GM21526 (cell line): Measurements from ENCODE around the gene ZNF408.

Experiments
- ATAC-seq: cut with Tn5 transposase; IDR thresholded peaks from one replicate; pipeline ENCODE4 v1.9.1; 2021; ENCODE audit warnings: moderate library complexity; ENCODE audit not compliant: unreplicated experiment, low FRiP score

ZNF408 gene

DNA sequence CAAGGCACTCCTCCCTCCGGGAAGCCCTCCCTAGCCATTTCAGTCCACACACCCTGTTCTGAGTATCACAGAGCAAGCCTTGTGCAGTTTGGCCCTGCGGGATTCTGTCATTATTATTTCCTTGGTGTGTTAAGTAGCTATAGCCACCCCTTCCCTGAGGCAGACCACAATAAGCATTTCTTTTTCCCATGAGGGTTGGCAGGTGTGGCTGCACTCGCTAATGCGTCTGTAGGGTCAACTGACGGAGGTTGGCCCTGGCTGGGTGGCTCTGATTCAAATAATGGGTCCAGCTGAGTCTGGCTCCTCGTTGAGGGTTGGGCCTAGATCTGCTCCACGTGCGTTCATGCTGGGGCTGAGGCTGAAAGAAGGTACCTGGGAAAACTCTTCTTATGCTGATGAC is 23.3 kb downstream of the ZNF408 start:
- ATAC-seq: no peak

DNA sequence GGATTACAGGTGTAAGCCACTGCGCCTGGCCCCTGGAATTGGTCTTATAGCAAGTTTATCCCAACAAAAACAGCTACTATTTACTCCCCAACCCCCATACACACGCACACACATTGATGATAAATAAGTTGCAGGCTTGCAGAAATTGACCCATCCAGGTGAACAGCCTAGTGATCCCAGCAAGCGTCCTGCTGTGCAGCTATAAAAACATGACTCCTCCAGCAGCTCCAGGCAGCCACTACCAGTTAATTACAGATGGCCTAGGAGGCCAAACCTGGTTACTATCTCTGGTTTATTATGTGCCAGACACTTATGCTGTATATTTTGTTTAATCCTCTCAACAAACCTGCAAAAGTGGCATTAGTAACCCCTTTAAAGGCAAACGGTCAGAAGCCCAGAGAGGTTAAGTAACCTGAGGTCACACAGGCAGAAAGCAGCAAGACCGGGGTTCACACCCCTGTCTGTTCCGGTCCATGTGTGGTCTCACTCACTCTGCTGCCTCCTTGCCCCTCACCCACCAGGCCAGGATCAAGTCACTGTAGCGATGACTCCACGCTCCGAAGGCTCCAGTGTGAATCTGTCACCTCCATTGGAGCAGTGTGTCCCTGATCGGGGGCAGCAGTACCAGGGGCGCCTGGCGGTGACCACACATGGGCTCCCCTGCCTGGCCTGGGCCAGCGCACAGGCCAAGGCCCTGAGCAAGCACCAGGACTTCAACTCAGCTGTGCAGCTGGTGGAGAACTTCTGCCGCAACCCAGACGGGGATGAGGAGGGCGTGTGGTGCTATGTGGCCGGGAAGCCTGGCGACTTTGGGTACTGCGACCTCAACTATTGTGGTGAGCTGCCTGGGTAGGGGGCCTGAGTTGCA is 24.7 kb downstream of the ZNF408 start:
- ATAC-seq: no peak

DNA sequence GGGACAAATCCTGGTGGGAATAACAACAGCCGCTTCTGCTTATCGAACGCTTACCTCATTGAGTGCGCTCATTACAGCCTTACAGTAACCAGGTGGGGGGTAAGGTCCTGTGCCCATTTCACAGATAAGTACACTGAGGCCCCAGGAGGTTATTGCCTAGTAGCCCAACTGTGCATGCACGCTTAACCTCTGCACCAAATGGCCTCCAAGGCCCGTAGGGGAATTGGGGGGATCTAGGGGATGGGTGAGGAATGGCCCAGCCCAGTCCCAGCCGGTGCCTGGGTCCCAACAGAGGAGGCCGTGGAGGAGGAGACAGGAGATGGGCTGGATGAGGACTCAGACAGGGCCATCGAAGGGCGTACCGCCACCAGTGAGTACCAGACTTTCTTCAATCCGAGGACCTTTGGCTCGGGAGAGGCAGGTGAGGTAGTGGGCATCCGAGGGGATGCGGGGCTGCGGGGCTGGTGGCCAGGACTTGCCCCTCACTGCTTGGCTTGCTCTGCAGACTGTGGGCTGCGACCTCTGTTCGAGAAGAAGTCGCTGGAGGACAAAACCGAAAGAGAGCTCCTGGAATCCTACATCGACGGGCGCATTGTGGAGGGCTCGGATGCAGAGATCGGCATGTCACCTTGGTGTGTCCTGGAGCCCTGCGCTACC is 25.5 kb downstream of the ZNF408 start:
- ATAC-seq: no peak

DNA sequence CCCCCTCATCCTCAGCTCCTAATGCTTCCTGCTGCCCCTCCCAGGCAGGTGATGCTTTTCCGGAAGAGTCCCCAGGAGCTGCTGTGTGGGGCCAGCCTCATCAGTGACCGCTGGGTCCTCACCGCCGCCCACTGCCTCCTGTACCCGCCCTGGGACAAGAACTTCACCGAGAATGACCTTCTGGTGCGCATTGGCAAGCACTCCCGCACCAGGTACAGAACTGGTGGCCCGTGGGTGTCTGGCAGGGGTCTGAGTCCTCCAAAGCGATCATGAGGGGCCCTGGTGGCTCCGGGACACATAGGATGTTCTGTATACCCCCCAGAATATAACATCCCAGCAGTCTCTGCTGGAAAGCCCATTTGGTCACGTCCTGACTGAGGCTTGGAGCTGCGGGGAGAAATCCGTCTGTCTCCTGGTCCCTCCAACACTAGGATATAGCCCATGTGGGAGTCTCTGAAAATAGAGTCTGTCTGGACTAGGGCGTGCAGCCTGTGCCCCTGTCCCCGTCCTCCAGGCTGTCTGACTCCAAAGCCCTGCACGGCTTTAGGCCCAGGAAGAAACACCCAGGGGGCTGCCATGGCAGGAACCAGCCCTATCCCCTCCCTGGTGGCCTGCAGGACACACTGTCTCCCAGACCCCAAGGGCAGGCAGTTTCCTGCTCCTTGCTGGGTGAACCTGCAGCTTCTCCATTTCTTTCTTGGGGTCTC is 27.3 kb downstream of the ZNF408 start:
- ATAC-seq: no peak

DNA sequence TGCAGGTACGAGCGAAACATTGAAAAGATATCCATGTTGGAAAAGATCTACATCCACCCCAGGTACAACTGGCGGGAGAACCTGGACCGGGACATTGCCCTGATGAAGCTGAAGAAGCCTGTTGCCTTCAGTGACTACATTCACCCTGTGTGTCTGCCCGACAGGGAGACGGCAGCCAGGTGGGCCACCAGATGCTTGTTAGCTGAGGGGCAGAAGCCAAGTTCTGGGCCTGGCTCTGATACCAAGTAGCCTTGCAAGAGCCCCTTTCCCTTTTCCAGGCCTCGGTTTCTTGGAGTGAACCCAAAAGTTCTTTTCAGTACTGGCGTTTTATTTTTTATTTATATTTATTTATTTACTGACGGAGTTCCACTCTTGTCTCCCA is 27.8 kb downstream of the ZNF408 start:
- ATAC-seq: no peak

DNA sequence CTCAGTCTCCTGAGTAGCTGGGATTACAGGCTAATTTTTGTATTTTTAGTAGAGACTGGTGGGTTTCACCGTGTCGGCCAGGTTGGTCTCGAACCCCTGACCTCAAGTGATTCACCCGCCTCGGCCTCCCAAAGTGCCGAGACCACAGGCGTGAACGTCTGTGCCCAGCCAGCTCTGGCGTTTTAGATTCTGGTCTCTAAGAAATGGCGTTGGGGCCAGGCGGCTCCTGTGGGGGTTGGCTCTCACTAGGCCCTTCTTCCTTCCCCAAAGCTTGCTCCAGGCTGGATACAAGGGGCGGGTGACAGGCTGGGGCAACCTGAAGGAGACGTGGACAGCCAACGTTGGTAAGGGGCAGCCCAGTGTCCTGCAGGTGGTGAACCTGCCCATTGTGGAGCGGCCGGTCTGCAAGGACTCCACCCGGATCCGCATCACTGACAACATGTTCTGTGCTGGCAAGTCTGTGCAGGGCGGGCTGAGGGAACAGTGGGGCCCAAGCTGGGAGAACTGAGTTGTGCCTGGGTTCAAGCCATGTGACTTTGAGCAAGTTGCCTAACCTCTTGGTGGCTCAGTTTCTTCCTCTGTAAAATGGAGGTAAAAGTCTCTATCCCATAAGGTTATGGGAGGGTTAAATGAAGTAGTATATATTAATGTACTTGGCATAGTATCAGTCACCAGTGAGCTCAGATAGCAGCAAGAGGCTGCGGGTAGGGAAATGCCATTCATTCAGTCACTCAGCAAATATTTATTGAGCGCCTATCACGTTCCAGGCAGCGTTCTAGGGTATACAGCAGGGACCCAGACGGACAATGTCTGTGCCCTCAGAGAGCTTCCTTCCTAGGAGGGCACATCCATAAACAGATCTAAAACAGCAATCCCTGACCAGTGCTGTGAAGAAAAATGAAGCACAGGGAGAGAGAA is 28.5 kb downstream of the ZNF408 start:
- ATAC-seq: no peak

DNA sequence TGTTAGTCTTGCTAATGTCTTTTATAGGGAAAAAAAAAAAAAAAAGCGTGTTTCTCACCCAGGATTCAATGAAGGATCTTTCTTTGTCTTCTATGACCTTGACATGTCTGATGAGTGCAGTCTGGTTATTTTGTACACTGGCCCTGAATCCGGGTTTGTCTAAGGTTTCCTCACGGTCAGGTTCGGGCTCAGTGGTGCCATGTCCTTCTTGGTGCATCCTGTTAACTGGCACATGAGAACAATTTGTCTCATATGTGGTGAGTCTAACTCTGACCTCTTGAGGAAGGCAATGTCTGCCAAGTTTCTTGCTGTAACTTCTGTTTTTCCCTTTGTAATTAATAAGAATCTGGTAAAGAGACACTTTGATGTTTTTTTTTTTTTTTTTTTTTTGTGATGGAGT is 30.7 kb downstream of the ZNF408 start:
- ATAC-seq: no peak

DNA sequence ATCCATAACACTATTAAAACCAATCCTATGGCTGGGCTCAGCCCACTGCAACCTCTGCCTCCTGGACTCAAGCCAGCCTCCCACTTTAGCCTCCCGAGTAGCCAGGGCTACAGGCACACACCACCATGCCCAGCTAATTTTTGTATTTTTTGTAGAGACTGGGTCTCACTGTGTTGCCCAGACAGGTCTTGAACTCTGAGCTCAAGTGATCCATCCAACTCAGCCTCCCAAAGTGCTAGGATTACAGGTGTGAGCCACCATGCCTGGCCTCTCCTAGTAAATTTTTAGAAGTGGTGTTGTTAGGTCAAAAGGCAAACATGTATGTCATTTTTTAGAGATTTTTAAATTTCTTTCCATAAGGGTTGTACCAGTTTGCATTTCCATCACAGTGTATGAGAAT is 32.4 kb downstream of the ZNF408 start:
- no peak for ATAC-seq

DNA sequence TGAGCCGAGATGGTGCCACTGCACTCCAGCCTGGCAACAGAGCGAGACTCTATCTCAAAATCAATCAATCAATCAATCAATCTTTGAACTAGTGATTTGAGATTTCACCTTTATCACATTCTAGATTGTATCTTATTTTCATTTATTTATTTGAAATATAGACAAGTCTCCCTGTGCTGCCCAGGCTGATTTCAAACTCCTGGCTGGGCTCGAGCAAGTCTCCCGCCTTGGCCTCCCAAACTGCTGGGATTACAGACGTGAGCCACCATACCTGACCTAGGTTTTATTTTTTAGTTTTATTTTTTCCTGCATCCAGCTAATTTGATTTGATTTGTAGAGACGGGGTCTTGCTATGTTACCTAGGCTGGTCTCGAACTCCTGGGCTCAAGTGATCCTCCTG is 35.3 kb downstream of the ZNF408 start:
- no peak for ATAC-seq

DNA sequence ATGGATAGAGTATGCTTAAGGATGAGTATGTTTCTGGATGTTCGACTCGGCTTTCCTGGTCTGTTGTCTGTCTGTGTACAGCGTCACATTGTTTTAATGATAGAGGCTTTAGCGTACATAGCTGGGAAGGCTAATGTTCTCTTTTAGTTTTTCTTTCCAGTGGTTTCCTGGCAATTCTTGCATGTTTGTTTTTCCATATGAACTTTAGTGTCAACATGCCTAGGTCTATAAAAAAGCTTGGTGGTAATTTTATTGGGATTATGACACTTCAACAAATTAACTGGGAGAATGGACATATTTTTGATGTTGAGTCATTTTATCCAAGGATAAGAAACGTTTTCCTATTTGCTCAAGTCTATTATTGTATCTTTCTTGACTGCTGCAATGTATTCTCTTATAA is 35.8 kb downstream of the ZNF408 start:
- ATAC-seq: no peak

DNA sequence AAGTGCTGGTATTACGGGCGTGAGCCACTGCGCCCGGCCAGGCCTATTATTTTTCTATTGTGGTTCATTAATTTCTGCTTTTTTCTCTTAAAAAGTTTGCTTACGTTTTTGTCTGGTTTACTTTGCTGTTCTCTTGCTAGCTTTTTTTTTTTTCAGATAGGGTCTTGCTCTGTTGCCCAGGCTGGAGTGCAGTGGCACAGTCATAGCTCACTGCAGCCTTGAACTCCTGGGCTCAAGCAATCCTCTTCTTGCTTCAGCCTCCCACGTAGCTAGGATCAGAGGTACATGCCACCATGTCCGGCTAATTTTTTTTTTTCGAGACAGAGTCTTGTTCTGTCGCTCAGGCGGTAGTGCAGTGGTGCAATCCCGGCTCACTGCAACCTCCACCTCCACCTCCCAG is 36.9 kb downstream of the ZNF408 start:
- ATAC-seq: no peak

DNA sequence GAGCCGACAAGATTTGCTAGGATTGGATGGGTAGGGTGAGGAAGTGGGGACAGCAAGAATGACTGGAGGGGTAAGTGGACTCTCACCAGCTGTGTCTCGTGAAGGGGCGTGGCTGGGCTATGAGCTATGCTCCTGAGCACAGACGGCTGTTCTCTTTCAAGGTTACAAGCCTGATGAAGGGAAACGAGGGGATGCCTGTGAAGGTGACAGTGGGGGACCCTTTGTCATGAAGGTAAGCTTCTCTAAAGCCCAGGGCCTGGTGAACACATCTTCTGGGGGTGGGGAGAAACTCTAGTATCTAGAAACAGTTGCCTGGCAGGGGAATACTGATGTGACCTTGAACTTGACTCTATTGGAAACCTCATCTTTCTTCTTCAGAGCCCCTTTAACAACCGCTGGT is 38.1 kb downstream of the ZNF408 start:
- no peak for ATAC-seq

DNA sequence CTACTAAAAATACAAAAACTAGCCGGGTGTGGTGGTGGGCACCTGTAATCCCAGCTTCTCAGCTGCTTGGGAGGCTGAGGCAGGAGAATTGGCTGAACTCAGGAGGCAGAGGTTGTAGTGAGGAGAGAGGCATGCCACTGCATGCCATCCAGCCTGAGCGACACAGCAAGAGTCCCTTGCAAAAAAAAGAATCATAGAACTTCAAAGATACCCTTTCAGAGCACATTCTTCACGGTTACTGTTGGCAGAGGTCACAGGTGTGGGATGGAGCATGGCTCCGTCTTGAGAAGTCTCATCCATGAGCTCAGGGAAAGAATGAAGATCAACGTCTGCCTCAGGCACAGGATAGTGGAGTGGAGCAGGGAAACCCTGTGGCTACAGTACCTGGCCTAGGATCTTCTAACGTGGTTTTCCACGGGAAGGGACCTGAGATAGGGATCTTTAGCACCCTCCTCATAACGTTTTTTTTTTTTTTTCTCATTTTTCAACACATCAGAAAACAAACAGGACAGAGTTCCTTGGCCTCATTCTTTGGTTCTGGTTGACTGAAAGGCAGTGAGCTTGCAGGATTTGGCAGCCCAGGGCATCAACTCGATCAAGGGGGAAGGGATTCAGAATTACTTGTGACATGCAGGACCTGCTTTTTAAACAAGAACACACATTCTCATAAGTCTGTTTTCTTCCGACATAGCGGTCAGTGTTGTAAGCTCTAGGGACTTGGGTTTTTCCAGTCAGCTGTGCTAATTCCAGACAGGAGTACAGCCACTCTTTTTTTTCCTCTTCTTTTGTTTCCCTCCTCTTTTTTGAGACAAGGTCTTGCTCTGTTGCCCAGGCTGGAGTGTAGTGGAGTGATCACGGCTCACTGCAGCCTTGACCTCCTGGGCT is 41.0 kb downstream of the ZNF408 start:
- ATAC-seq: no peak

DNA sequence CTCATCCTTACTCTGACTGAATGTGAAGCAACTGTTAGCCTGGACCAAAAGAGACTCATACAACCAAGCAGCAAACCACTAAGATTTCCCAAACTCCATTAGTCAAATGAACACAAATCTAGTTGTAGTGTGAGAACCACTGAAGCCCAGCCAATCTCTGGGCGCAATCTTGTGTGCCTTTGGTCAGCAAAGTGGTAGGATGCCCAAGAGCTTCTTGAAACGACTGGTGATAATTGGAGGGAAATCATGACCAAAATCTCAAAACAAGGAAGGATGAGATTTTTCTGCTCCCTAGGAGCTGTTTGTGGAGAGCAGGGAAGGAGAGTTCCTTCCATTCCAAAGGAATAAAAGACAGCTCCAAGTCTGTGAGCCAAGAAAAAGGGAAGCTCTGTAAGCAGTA is 42.2 kb downstream of the ZNF408 start:
- ATAC-seq: no peak

DNA sequence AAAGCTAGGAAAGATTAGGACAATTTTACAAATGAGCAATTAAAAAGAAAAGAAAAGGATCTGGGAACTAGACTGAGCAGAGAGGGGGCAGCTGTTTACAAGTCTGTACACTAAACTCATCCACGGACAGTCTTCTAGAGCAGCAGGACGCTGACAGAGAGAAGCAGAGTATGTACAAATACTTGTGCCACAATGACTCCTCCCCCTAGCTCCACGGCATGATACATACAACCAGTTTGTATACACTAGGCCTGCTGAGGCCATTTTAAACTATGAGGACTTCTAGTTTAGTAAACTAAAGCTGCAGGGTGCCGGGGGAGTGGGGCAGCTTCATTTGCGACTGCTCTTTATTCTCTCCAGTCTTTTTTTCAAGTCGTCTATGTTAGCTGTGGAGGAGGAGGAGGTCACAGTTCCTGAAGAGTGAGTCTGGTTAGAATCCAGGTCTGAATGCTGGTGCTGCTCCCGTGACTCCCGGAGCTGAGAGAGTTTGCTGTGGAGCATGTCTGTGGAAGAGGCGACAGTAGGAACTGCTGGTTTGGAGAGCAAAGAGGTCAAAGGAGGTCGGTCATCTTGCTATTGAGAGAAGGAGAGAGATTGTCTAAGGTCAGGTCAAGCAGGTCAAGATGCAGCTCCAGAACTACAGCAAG is 43.0 kb downstream of the ZNF408 start:
- ATAC-seq: no peak

DNA sequence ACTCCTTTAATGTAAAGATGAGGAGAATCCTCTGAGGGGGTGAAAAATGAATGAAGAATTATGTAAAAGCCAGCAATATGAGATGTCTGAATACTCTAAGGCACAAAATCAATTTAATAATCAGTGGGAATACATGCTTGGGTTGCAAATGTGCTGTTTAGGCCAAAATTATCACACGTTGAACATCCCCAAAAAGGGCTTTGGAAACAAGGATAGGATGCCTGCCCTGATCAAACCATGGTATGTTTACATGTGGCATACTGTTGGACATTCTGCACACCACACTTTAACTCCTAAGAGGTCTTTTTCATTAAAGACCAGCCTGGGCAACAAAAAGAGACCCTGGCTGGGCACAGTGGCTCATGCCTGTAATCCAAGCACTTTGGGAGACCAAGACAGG is 44.5 kb downstream of the ZNF408 start:
- ATAC-seq: no peak

DNA sequence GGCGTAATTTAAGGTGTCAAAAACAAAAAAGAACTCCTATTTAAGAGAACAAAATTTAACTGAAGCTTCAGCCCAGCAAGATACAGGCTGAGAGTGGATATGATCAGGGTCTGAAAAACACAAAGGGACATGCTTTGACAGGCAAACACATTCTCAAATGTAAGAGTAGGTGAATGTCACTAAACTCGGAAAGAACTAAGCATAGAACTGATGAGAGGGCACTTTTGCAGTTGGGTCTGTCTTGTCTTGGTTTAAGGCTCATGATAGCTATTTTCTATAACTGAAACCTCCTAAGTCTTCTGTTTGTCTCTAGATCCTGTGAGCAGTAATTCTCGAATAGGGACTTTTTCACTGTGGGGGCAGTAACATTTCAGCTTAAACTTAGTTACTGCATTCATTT is 45.2 kb downstream of the ZNF408 start:
- ATAC-seq: no peak

DNA sequence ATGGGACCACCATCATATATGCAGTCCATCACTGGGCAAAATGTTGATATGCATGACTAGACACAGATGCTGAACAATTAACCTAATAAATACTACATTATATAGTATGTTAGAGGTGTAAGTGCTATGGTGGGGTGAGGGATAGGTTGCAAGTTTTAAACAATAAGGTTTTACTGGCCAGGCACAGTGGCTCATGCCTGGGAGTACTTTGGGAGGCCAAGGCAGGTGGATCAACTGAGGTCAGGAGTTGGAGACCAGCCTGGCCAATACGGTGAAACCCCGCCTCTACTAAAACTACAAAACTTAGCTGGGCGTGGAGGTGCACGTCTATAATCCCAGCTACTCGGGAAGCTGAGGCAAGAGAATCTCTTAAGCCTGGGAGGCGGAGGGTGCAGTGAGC is 46.3 kb downstream of the ZNF408 start:
- no peak for ATAC-seq
